Putamen (tissue), 1 donor: ENCODE results near the gene MFSD6.

ENCODE experiments used
- DNase-seq: peaks from one replicate; pipeline ENCODE4 v3.0.0-alpha.2; 2016; ENCODE audit warnings: low spot score

MFSD6 gene

DNA sequence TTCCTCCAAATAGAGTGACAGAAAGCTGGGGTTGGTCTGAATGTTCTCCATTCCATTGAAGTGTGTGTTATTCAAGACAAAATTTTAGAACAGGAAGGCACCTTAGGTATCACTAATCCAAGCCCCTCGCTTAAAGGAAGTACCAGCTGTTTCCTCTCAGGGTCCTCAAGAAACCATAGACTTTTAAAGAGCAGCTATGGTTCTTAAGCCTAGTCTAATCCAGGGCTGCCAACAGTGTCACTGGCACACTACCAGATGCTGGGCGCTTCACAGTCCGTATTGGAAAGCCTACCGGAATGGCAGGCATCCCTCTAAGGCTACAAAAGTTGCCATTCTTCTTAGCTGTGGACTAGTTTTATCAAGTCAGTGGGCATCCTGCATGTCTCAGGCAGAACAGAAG is 124.4 kb downstream of the MFSD6 start:
- no peak for DNase-seq

DNA sequence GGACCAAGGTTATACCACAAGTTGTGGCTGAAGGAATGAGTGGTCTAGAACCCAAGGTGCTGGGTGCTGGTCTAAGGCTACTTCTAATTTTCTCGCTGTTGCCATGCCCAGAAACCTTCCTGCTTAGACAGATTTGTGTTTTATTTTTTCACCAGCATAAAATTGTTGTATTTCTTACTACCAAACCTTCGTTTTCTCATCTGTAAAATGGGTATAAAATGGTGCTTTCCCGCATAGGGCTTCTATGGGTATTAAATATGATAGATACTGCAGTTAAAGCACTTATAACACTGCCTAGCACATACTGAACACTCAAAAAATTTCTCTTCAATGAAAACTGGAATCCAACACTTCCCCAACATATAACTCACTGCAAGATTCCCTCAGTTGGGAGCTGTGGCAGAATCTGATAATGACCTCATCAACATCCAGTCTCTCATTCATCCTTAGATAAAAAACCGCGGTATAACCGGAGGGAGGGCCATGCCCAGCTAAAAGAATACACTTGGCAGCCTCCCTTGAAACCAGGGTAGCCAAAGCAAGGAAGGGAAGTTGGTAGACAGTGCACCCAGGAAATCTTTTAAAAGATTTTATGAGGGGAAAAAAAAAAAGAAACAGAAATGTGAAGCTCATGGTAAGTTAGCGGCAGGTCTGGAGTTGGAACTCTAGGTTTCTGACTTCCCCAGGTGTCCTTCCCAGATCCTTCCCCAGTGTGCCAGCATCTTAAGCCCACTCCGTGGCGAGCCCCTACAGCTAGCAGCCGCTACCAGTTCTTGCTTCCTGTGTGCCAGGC is 125.2 kb downstream of the MFSD6 start:
- DNase-seq: no peak

- DNase-seq: no peak
Observed at GRCh38 chr2:190533968-190534309, 125.8 kb downstream of the MFSD6 start.

- DNase-seq: peak; percentile 75
Observed at GRCh38 chr2:190534310-190535120, 126.4 kb downstream of the MFSD6 start, which contains the start of gene NEMP2. TSS of gene NEMP2 (minus strand) at chr2:190534722. CDS start at chr2:190534655, 67 bp downstream.

DNA sequence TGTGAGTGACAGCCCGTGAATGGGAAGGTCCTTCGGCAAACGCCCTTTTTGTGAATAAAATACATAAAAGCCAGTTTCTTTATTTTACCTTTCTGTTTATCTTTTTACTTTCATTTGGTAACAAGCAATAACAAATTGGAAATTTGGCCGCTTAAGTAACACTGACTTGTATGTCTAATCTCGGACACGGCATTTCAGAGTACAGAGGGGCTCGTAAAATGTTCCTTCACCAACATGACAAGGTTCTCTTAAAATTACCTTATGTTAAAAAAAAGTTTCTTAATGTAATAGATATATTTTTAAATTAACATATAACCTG is 126.9 kb downstream of the MFSD6 start:
- DNase-seq: no peak

- no peak for DNase-seq
Observed at GRCh38 chr2:190535586-190535985, 127.4 kb downstream of the MFSD6 start.

DNA sequence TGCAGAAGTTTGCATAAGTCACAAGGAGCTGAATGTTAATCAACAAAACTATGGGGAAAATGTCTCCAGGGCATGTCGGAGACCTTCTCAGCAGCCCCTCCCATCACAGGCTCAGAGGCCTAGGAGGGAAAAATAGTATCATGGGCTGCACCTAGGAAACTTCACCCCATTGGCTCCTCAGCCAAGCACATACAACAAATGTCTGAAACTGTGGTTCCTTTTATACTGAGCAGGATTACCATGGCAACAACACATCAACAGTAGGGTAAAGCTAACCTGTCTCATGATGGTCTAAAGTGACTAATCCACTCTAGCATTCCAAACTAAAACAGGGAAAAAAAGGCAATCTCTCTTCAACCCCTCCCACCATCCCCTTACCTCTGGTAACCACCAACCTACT is 129.6 kb downstream of the MFSD6 start:
- no peak for DNase-seq

GRCh38 chr2:190538201-190538600 is 130.0 kb downstream of the MFSD6 start:
- no peak for DNase-seq

GRCh38 chr2:190540048-190540447 is 131.9 kb downstream of the MFSD6 start:
- no peak for DNase-seq

DNA sequence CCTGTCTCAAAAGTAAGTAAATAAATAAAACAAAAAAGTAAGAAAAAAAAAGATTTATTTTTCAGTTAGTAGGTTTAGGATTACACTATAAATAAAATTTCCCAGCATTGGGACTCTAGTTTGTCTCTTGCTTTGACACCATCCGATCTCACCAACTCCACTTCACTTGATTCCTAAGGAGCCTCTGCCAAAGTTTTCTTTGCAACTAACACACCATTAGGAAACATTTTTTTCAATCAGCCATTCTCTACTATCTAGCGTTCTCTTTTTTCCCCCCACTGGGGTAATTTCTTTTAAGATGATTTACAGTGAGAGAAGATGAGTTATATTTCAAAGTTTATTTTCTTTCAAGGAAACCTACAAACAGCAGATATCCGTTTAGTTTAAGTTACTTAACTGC is 136.9 kb downstream of the MFSD6 start:
- DNase-seq: no peak

GRCh38 chr2:190545555-190546385 is 137.6 kb downstream of the MFSD6 start:
- DNase-seq: no peak

DNA sequence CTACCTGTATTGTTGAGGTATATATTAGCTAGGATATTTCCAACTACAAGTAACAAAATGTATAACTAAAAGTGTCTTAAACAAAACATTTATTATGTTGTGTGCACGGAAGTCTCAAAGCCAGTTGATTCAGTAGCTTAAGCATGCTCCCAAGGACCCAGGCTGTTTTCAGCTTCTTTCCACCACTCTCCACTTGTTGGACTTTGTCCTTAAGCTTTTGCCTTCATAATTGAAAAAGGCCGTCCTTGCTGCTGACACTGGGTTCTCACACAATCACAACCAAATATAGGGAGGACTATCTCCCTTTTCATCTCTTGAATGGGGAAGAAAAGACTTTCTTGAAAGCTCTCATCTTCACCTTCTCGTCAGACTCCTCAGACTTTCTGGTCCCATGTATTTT is 138.6 kb downstream of the MFSD6 start:
- no peak for DNase-seq

GRCh38 chr2:190547886-190548285 is 139.7 kb downstream of the MFSD6 start:
- no peak for DNase-seq

- no peak for DNase-seq
Observed at GRCh38 chr2:190550137-190550536, 142.0 kb downstream of the MFSD6 start.
